HG02973 (cell line): ENCODE measurements around the gene F2RL2.
A peak's percentile ranks its signal among the peaks of the same experiment; 100 is the strongest.

Source experiments
- ATAC-seq: cut with Tn5 transposase; IDR thresholded peaks from one replicate; pipeline ENCODE4 v1.9.1; 2021; ENCODE audit warnings: moderate library complexity; ENCODE audit not compliant: unreplicated experiment

Gene F2RL2

DNA sequence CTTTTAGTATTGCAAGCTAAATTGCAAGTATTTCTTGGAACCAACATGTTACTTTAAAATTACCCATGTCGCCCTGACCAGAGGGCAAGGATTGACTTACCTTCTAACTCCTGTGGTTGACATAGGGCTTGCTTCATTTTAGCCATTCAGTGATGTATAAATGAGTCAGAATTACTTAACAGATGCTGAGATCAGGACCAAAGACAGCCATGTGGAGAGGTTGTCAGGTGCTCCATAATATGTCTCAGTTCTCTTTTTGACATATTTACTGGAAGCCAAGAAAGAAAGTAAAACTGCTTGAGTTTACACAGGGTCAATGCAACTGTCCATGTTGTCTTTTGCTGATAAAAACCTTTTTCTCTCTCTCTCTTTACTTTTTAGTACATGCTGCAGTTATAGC lies 33.2 kb downstream of the F2RL2 start:
- peak; percentile 97 for ATAC-seq

DNA sequence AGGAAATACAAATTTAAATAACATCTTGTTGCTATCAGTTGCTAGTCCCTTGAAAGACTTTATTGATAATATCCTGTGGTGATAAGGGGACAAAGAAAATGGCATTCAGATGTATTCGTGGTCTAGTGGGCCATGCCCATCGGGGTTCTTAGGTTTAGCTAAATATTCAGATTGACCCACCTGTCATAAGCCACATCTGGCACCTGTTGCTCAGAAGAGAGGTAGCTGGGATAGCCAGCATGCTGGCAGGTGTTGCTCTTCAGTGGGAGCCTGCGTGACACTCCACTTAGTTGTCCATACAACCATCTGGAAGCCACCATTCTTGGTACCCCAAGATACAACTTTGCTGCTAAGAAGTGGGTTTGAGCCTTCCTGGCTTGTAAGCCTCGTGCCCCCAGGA lies 36.7 kb downstream of the F2RL2 start:
- ATAC-seq: no peak

DNA sequence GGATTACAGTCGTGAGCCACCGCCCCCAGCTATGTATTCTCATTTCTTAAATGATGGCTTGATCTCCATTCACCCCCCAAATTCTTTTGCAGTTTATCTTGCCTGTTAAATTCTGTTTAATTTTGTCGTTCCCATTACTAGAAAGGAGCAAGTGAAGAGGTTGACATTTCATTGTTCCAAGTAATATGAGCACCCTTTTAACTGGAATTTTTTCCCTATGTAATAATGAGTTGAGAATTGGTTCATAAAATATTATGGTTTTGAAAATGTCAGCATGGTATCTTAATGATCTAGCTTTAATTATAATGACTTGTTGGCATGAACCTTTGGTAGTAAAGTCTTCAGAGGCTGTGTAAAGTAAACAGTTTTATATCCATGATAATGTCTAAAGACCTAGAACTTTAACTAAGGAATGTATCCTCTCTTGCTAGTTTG lies 37.4 kb downstream of the F2RL2 start:
- ATAC-seq: no peak

DNA sequence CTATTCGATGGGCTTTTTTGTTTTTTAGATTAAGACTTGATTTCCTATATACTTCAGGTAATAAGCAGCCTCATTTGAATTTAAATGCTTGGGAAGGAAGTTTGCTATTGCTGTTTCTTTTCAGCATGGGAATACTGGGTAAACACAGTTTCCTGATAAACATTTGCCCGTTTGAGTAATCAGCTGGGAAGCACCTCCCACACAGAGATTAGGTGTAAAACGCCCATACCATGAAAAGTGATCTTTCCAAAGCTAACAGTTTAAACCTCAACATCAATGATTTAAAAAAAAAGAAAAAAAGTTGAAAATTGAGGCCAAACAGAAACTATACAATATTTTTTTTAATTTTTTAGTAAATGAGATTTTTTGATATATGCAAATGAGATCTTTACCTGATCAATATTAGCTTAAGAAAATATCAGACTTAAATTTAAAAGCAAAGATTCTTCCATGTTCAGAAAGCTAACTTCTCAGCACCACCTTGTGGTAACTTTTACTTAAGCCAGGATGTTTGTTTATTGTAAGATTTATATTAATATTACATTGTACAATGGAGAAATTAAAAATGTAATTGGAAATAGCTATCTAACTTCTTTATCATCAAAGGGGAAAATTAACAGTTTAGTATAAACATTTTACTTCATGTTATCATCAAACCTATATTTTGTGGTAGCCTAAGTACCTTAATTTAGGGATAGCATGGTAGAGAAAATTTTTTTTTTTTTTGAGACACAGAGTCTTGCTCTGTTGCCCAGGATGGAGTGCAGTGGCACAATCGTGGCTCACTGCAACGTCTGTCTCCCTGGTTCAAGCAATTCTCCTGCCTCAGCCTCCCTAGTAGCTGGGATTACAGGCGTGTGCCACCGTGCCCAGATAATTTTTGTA lies 39.8 kb downstream of the F2RL2 start:
- ATAC-seq: no peak

DNA sequence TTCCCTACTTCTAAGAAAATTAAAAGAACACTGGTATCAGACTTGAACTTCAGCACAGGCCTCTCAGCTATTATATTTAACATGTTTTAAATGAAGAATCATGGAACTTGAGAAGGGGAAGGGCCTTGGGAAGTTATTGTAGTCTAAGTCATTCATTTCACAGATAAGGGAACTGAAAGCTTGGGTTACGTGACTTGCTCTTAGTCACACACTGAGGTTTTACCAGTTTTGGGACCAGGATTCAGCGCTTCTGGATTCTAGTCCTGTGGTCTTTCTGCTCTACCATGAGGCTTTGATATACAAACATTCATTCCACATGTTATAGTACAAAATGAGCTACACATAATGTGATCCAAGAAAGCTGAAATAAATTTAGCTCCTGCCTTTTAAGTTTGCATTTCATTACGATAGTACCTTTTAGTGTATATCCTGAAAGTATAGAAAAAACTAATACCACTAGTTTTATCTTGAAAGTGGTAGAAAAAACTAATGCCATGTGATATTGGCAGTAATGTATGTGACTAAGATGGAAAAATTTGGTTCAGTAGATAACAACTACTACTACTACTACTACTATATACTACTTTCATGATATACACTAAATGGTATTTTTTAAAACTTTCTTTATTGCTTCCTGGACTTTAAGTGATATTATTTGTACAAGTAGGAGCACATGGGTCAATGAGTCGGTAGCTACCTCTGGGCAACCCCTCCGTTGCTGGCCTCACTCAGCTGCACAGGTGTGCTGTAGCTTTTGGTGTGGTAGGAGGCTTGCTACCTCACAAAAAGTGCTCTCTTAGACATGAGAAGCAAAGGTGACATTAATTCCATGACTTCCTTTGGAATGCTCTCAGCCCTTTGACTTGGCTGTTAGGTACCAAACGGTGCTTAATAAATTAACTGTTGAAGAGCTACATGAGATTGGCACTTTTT lies 40.7 kb downstream of the F2RL2 start:
- ATAC-seq: peak; percentile 88

DNA sequence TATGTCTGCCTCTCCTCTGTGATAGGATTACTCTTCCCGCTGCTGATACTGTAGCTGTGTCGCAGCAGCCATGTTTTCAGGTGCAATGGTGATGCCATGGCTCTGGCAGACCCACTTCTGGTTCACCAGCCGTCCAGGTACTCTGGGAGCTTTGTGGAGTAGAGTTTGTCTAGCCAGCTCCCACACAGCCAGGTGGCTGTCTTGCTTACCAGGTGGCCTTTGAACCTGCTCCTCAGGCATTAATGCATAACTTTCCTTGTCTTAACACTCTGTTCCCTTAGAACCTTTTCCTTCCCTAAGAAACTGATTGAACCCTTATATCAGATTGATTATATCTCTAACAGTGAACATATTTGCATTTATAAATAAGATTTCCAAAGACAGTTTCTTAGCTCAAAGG lies 42.2 kb downstream of the F2RL2 start:
- no peak for ATAC-seq

DNA sequence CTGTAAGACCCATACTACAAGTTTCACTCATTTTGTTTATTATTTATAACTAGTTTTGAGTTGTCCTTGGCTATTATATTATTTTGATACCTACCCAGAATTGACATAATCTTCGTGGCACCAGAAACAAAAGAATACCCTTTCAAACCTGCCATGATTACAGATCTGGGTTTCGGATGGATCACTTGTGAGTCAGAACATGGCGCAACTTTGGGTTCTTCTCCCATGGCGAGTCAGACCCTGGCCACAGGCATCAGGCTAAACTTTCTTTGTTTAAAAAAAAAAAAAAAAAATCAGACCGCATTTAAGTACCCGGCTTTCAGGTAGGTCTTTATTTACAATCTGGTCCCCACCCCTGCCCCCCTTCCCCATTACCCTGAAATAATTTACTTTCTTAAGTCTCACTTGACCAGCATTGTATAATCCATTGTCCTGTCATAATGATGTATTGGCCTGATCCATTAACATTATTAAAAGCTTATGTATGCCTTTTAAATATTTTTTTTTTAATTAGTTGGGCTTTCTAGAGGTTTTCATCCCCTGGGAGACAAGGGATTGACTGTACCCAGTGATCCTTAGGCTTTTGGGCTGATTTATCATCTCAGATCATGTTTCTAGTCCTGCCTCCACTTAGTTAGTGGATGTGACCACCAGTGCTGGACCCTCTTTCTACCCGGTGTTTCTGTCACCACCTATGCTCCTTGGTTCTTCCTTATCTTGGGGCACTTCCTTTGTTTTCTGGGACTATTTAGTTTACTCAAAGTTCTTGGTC lies 43.9 kb downstream of the F2RL2 start:
- no peak for ATAC-seq

DNA sequence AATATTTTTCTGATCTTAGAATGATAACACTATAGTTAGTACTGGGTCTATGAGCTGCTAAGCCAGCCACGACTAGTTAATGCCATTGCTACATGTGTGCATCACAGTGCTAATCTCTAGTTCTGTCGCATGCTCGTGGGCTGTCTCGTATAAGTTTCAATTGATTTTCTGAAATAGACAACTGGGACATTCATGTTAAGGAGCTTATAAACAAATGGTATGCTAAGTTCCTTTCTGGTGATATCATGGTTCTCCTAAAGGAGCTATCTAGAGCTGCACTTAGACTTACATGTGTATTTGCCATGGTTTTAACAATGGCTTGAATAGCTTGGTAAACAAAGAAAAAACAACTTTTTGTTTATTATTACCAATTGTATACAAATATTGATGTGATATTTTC lies 46.2 kb downstream of the F2RL2 start:
- no peak for ATAC-seq

DNA sequence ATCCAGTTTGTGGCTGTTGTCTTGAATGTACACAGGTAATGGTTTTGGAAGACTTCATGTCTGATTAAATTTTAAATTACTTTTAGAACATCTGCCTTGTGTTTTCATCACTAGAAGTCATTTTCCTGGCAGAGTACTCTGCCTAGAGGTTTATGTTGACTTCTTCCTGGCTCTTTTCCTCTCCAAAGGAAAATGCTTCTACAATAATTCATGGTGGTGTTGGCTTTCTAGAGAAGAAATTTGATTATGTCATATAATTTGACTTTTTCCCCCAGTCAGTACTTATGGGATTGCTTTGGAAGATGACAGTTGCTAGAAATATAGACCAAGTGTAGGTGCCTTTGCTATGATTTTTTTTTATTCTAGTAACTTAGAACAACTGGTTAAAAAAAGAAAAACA lies 46.8 kb downstream of the F2RL2 start:
- ATAC-seq: no peak

DNA sequence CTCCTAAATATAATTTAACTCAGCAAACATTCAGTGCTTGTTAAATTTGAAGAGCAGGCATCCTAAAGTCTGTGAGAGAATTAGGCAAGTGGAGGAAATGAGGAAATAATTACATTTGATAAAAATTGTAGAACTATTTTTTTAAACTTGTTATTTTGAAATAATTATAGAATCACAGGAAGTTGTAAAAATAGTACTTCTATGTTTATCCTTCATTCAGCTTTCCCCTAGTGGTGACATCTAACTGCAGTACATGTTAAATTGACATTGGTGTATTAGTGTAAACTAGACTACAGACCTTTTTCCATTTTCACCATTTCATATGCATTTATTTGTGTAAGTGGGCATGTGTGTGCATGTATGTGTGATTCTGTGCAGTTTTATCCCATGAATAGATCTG lies 51.6 kb downstream of the F2RL2 start:
- no peak for ATAC-seq

DNA sequence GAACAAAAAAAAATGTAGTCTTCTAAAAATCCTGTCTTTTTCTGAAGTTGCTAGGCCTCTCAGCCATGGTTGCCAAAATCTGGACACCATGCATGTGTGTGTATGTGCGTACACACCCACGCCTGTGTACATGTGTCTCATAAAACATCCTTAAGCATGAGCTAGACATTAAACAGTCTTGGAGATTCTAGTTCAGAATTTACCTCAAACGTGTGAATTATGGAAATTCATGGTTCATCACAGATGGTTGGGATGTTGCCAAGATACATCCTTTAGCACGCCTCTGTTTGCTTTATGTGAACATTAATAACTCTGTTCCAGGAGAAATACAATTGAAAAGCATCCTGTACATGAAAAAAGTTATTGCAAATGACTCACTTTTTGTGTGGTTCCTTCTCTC lies 53.0 kb downstream of the F2RL2 start:
- no peak for ATAC-seq
